Measurements from ENCODE around the gene ZNF8.

DNA sequence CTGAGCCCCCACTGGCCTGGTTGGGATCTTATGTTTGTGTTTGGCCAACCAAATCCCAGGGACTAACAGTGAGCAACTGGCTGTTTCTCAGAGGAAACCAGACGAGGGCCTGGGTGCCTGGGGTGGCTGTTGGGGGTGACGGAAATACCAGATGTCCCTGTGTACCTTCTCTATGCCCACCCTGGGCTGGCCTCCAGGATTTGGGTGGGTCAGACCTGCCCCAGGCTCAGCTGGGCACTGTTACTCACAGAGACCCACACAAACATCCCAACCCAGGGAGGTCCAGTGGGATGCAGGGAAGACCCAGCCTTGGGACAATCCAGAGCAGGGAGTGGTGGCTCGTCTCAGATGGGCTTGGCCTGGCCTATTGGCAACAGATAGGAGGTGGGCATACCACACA lies 56.9 kb downstream of the ZNF8 start:
- TF ChIP-seq POLR2A (IDR thresholded peaks at IDR 0.05) (no peak), POLR2AphosphoS5 (IDR thresholded peaks at IDR 0.05) (no peak)
- TF ChIP-seq, protein P1, sequence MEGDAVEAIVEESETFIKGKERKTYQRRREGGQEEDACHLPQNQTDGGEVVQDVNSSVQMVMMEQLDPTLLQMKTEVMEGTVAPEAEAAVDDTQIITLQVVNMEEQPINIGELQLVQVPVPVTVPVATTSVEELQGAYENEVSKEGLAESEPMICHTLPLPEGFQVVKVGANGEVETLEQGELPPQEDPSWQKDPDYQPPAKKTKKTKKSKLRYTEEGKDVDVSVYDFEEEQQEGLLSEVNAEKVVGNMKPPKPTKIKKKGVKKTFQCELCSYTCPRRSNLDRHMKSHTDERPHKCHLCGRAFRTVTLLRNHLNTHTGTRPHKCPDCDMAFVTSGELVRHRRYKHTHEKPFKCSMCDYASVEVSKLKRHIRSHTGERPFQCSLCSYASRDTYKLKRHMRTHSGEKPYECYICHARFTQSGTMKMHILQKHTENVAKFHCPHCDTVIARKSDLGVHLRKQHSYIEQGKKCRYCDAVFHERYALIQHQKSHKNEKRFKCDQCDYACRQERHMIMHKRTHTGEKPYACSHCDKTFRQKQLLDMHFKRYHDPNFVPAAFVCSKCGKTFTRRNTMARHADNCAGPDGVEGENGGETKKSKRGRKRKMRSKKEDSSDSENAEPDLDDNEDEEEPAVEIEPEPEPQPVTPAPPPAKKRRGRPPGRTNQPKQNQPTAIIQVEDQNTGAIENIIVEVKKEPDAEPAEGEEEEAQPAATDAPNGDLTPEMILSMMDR (IDR thresholded peaks at IDR 0.05 in 8 of 11, conservative IDR thresholded peaks at IDR 0.05 in 3 of 11): no peak
